Activated T-helper 2 cell treated with anti-CD3 and anti-CD28 coated beads, Interferon-gamma antibody, Interleukin-2, Interleukin-4, amounts not matched to agents 10 μg/mL and 5 μg/mL and 100 μg/mL, durations not matched to agents 14 hours and 24 hours and 36 hours (primary cell): Measurements from ENCODE around the gene TMEM198. TPM values are rescaled to one million over a fixed set of nuclear protein-coding genes. Genes with fewer than 3 reads are reported as not detected.

Experiments
- total RNA-seq: library from RNA; stranded (reverse); gene quantifications from 2 replicates; pipeline ENCODE4 v1.2.3, GENCODE V29; 2022

The TMEM198 gene
- total RNA-seq, 1 donor from 2014 or later = 4.9 TPM

Other genes starting within 250 kb of the TMEM198 start
- 1.1 and 1.6 TPM in 2 replicates for gene PTPRN, start 234.6 kb upstream of the TMEM198 start, total RNA-seq
- not detected in 2 replicates for gene RESP18, start 211.3 kb upstream of the TMEM198 start, total RNA-seq
- gene DNPEP, start 156.1 kb upstream of the TMEM198 start, total RNA-seq = 117 and 120 TPM in 2 replicates
- not detected in 2 replicates for gene DES, start 125.7 kb upstream of the TMEM198 start, total RNA-seq
- not detected in 2 replicates for gene SPEG, start 109.2 kb upstream of the TMEM198 start, total RNA-seq
- gene GMPPA, start 45.1 kb upstream of the TMEM198 start, total RNA-seq = 52.0 and 52.9 TPM in 2 replicates
- not detected in 2 replicates for gene ASIC4, start 29.5 kb upstream of the TMEM198 start, total RNA-seq
- 40.2 and 41.9 TPM in 2 replicates for gene CHPF, start 219 bp upstream of the TMEM198 start, total RNA-seq
- gene OBSL1, start 27.5 kb downstream of the TMEM198 start, total RNA-seq = 0.37 and 0.59 TPM in 2 replicates
- not detected in 2 replicates for gene INHA, start 28.3 kb downstream of the TMEM198 start, total RNA-seq
- 32.5 and 38.1 TPM in 2 replicates for gene STK11IP, start 53.8 kb downstream of the TMEM198 start, total RNA-seq
- gene SLC4A3, start 83.6 kb downstream of the TMEM198 start, total RNA-seq = 0.07 and 0.14 TPM in 2 replicates